ENCODE data around the gene GLYATL3.

DNA sequence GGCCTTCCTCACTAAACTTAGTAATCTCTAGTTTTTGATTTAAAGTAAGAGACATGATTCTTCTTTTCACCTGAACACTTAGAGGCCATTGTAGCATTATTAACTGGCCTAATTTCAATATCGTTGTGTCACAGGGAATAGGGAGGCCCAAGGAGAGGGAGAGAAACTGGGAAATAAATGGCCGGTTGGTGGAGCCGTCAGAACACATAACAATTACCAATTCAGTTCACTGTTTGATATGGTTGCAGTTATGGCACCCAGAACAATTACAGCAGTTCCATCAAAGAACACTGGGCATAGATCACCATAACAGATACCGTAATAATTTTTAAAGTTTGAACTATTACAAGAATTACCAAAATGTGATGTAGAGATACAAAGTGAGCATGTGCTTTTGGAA lies 9.1 kb upstream of the GLYATL3 start:
- TF ChIP-seq, protein P1, sequence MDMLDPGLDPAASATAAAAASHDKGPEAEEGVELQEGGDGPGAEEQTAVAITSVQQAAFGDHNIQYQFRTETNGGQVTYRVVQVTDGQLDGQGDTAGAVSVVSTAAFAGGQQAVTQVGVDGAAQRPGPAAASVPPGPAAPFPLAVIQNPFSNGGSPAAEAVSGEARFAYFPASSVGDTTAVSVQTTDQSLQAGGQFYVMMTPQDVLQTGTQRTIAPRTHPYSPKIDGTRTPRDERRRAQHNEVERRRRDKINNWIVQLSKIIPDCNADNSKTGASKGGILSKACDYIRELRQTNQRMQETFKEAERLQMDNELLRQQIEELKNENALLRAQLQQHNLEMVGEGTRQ (IDR thresholded peaks at IDR 0.05; ENCODE audit: low read depth, low read length): no peak
- TF ChIP-seq, protein P2, sequence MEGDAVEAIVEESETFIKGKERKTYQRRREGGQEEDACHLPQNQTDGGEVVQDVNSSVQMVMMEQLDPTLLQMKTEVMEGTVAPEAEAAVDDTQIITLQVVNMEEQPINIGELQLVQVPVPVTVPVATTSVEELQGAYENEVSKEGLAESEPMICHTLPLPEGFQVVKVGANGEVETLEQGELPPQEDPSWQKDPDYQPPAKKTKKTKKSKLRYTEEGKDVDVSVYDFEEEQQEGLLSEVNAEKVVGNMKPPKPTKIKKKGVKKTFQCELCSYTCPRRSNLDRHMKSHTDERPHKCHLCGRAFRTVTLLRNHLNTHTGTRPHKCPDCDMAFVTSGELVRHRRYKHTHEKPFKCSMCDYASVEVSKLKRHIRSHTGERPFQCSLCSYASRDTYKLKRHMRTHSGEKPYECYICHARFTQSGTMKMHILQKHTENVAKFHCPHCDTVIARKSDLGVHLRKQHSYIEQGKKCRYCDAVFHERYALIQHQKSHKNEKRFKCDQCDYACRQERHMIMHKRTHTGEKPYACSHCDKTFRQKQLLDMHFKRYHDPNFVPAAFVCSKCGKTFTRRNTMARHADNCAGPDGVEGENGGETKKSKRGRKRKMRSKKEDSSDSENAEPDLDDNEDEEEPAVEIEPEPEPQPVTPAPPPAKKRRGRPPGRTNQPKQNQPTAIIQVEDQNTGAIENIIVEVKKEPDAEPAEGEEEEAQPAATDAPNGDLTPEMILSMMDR (conservative IDR thresholded peaks at IDR 0.05; ENCODE audit: low read depth, low read length): no peak
- TF ChIP-seq RCOR1 (IDR thresholded peaks at IDR 0.05; ENCODE audit: insufficient replicate concordance, low read length): no peak
- TF ChIP-seq POLR2A (IDR thresholded peaks at IDR 0.05; ENCODE audit: low read depth, low read length): no peak
- no peak for TF ChIP-seq RAD21 (IDR thresholded peaks at IDR 0.05; ENCODE audit: low read length)
- TF ChIP-seq RFX5 (IDR thresholded peaks at IDR 0.05; ENCODE audit: low read depth, low read length): no peak
- no peak for TF ChIP-seq FOS (IDR thresholded peaks at IDR 0.05; ENCODE audit: low read depth, low read length)
- TF ChIP-seq MXI1 (IDR thresholded peaks at IDR 0.05; ENCODE audit: borderline replicate concordance, low read depth, low read length): no peak
- TF ChIP-seq CHD1 (IDR thresholded peaks at IDR 0.05; ENCODE audit: low read depth, low read length): no peak
- TF ChIP-seq CEBPB (IDR thresholded peaks at IDR 0.05; ENCODE audit: low read depth, low read length): no peak

All from IMR-90 (cell line).